Activated T-helper 17 cell treated with anti-CD3 and anti-CD28 coated beads, Interleukin-2, amount 50 U/mL, for 72 hours (primary cell): ENCODE measurements around the gene SNAP23. TPM values are rescaled to one million over a fixed set of nuclear protein-coding genes. Genes with fewer than 3 reads are reported as not detected.
A peak's percentile ranks its signal among the peaks of the same experiment; 100 is the strongest.

Source experiments
- ATAC-seq: fragments of 150-1000 bp; cut with Tn5 transposase; replicated peaks from 2 replicates; pipeline ENCODE4 v1.10.0; 2021; ENCODE audit warnings: mild to moderate bottlenecking, moderate library complexity
- H3K27ac Mint-ChIP-seq: one replicate; pipeline ENCODE4 v1.8.0; 2022; ENCODE audit warnings: mixed read lengths
- H3K27me3 Mint-ChIP-seq: one replicate; pipeline ENCODE4 v1.8.0; 2022; ENCODE audit warnings: mixed read lengths
- H3K36me3 Mint-ChIP-seq: one replicate; pipeline ENCODE4 v1.8.0; 2022; ENCODE audit warnings: low read depth, mild to moderate bottlenecking, mixed read lengths
- H3K4me1 Mint-ChIP-seq: one replicate; pipeline ENCODE4 v1.8.0; 2022; ENCODE audit warnings: mixed read lengths
- H3K4me3 Mint-ChIP-seq: one replicate; pipeline ENCODE4 v1.8.0; 2022; ENCODE audit warnings: mild to moderate bottlenecking, mixed read lengths
- H3K9me3 Mint-ChIP-seq: one replicate; pipeline ENCODE4 v1.8.0; 2022; ENCODE audit warnings: mixed read lengths
- total RNA-seq, 2 donors: library from RNA; stranded (reverse); gene quantifications; one replicate each; pipeline ENCODE4 v1.2.3, GENCODE V29; 2022

The SNAP23 gene
- total RNA-seq, 2 donors from 2014 or later = 48.4 to 58.8 TPM

DNA sequence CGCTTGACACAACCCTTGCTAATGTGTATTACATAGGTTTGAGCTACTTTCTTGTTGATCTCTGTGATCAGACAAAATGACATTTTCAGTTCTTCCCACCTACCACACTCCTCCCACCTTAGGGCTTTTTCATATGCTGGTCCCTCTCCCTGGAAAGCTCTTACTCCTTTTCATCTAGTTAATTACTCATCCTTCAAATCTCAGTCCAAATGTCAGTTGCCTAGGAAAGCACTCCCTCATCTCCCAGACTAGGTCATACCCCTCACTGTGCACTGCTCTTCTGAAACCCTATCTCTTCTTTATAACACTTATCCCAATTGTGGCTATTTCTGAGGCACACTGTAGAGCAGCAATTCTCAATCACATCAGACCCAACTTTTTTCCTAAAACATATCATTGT lies 11.8 kb upstream of the SNAP23 start:
- peaks cover 20% of the 10 kb centered on the region for H3K4me1 Mint-ChIP-seq
- no peaks in the 10 kb centered on the region for H3K27me3 Mint-ChIP-seq
- no peak overlapping the region for H3K4me3 Mint-ChIP-seq
- H3K36me3 Mint-ChIP-seq = peaks cover 31% of the 10 kb centered on the region
- H3K9me3 Mint-ChIP-seq = no peaks in the 10 kb centered on the region
- peak; percentile 57 for ATAC-seq
- H3K27ac Mint-ChIP-seq = no peak overlapping the region

DNA sequence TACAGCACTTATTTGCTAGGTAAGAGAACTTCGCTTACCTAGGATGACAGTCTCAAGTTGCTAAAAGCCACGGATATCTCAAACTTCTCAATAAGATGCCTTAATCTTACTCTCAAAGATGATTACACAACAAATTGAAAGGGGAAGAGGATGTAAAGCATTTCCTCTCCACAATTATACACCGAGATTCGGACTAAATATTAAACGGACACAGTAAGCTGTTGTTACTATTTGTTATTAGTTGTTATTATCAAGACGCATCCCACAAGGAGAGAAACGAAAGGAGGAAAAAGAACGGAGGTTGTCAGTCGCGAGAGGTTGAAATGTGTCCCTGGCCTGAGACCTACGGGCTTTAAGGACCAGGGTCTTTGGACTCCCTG lies 5.2 kb upstream of the SNAP23 start:
- peaks cover 29% of the 10 kb centered on the region for H3K36me3 Mint-ChIP-seq
- peak overlapping the region; percentile 100 for H3K4me3 Mint-ChIP-seq
- ATAC-seq = no peak
- no peaks in the 10 kb centered on the region for H3K9me3 Mint-ChIP-seq
- peaks cover 27% of the 10 kb centered on the region for H3K4me1 Mint-ChIP-seq
- peak overlapping the region; percentile 99 for H3K27ac Mint-ChIP-seq
- H3K27me3 Mint-ChIP-seq = no peaks in the 10 kb centered on the region

DNA sequence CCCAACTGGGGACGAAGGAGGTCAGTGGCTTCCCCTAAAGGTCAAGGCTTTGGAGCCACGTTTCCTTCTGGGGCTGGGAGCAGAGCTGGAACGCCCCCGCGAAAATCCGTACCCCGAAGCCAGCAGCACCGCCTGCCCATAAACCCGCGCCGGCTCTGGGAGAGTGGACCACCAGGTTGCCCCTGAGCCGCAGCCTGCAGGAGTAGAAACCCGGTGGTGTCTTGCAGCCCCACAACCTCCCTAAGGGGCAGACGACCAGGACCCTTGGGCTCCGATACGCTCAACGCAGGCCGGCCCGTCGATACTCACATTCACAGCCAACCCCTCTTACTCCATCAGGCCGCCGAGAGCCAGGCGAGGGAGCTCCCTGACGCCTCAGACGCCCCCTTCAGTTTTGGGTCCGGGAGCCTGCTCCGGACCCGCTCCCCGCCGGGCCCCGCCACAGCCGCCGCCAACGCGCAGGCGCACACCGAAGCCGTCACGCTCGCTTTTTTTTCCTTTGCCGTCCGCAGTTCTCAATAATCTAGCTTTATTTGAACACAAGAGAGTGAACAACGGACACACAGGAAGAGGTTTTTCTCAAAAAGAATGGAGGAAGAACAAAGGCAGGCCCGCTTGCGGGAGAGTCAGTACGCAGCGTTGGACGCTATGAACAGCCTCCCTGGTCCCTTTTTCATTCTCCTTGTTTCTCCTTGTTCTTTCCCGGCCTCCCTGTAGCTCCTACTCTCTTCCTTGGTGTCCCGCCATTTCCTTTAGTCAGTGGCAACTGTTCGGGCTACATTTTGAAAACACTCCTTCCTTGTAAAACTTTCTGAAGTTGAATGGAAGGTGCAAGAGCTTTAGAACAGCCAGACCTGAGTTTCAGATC lies 4.5 kb upstream of the SNAP23 start, which contains the start of gene ZNF106:
Gene ZNF106 (minus strand): TSS at position 471 of the 868 bp plus-strand sequence. CDS start 18,852 bp downstream, outside the sequence.
- H3K4me3 Mint-ChIP-seq = peak within 1 kb of the TSS; percentile 100
- peak; percentile 61 for ATAC-seq
- peaks cover 33% of the 10 kb centered on the region for H3K4me1 Mint-ChIP-seq

DNA sequence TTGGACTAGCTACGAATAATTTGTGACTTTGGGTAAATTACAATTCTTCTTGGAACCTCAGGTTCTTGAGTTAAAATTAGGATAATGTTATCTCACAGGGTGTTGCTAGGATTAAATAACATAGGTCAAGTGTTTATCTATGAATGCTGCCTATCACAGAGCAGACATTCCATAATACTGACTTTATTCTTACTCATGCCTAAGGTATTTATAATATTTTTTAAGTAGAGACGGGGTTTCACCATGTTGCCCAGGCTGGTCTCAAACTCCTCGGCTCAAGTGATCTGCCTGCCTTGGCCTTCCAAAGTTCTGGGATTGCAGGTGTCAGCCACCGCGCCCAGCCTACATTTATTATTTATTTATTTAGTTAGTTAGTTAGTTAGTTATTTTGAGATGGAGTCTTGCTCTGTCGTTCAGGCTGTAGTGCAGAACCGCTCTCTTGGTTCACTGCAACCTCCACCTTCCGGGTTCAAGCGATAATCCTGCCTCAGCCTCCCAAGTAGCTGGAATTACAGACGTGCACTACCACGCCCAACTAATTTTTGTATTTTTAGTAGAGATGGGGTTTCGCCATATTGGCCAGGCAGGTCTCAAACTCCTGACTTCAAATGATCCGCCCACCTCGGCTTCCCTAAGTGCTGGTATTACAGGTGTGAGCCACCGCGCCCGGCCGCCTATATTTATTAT lies 3.8 kb upstream of the SNAP23 start:
- Mint-ChIP-seq H3K27ac (peak overlapping the region; percentile 99), H3K27me3 (no peaks in the 10 kb centered on the region), H3K4me1 (peaks cover 41% of the 10 kb centered on the region), H3K9me3 (no peaks in the 10 kb centered on the region), H3K4me3 (peak overlapping the region; percentile 100), H3K36me3 (peaks cover 29% of the 10 kb centered on the region)
- ATAC-seq = no peak

More for the DNA sequence above, 4.5 kb upstream of the SNAP23 start, which contains the start of gene ZNF106:
- peak within 1 kb of the TSS; percentile 99 for H3K27ac Mint-ChIP-seq
- H3K9me3 Mint-ChIP-seq = no peaks in the 10 kb centered on the region
- H3K27me3 Mint-ChIP-seq = no peaks in the 10 kb centered on the region
- H3K36me3 Mint-ChIP-seq = peaks cover 35% of the 10 kb centered on the region

DNA sequence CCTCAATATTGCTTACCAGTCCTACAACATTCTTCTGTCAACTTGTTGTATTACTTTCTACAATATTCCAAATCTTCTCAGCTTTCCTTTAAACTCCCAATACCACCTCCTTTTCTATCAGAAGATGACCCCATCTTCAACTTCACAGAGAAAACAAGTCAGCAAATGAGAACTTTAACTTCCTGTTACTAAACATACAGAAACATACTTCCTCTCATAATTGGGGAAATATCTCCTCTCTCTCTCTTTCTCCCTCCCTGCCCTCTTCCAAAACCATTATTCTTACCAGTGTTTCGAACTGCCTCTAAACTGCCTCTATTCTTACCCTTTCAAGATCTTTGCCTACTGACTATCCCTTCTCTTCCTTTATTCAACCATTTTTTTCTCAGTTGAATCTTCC lies 1.8 kb upstream of the SNAP23 start:
- Mint-ChIP-seq H3K4me3 (peak overlapping the region; percentile 99), H3K27ac (peak overlapping the region; percentile 21), H3K36me3 (peaks cover 15% of the 10 kb centered on the region), H3K4me1 (peaks cover 36% of the 10 kb centered on the region), H3K27me3 (no peaks in the 10 kb centered on the region), H3K9me3 (no peaks in the 10 kb centered on the region)
- ATAC-seq = no peak

DNA sequence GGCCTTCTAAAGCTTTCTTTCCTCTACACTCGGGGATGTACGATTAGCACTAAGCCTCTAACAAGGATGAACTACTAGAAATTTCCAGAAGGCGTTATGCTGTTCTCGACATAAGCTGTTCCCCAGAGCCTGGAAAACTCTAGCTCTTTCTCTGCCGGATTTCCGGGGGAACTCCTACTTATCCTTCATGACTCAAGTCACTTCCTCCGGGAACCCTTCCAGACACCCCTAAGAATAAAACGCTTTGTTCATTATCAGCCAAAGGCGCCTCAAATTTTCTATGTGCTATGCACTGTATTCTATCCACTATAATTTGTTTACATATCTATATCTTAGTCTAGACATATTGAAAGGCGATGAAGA lies 455 bp upstream of the SNAP23 start:
- peaks cover 36% of the 10 kb centered on the region for H3K4me1 Mint-ChIP-seq
- H3K9me3 Mint-ChIP-seq = no peaks in the 10 kb centered on the region
- no peaks in the 10 kb centered on the region for H3K27me3 Mint-ChIP-seq
- H3K27ac Mint-ChIP-seq = peak overlapping the region; percentile 97
- ATAC-seq = no peak
- peaks cover 14% of the 10 kb centered on the region for H3K36me3 Mint-ChIP-seq
- H3K4me3 Mint-ChIP-seq = peak overlapping the region; percentile 99

DNA sequence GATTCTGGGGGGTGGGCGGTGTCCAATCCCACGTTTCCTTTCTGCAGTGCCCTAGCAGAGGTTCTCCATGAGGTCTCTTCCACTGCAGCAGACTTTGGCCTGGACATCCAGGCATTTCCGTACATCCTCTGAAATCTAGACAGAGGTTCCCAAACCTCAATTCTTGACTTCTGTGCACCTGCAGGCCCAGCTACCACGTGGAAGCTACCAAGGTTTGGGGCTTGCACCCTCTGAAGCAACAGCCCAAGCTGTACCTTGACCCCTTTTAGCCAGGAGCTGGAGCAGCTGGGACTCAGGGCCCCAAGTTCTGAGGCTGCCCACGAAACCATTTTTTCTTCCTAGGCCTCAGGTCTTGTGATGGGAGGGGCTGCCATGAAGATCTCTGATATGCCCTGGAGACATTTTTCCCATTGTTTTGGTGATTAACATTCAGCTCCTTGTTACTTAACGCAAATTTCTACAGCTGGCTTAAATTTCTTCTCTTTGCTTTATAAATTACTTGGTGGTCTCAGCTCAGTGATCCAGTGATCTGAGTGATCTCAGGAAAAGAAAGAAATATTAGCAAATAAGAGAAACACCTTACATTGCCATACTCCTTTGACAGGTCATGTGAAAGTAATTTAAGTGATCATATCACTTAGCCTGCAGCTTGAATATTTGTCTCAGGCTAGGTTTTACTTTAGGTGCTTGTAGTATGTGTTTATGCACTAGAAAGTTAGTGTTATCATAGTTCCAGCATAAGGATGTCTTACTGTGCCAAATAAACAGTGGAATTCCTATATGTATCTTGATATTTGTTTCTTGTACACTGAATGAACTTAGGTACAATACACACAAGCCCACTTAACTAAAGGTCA lies 3.0 kb downstream of the SNAP23 start:
- Mint-ChIP-seq H3K27me3 (no peaks in the 10 kb centered on the region), H3K4me1 (peaks cover 34% of the 10 kb centered on the region), H3K4me3 (peak overlapping the region; percentile 17), H3K36me3 (peaks cover 7% of the 10 kb centered on the region), H3K27ac (peak overlapping the region; percentile 71), H3K9me3 (no peaks in the 10 kb centered on the region)
- no peak for ATAC-seq

DNA sequence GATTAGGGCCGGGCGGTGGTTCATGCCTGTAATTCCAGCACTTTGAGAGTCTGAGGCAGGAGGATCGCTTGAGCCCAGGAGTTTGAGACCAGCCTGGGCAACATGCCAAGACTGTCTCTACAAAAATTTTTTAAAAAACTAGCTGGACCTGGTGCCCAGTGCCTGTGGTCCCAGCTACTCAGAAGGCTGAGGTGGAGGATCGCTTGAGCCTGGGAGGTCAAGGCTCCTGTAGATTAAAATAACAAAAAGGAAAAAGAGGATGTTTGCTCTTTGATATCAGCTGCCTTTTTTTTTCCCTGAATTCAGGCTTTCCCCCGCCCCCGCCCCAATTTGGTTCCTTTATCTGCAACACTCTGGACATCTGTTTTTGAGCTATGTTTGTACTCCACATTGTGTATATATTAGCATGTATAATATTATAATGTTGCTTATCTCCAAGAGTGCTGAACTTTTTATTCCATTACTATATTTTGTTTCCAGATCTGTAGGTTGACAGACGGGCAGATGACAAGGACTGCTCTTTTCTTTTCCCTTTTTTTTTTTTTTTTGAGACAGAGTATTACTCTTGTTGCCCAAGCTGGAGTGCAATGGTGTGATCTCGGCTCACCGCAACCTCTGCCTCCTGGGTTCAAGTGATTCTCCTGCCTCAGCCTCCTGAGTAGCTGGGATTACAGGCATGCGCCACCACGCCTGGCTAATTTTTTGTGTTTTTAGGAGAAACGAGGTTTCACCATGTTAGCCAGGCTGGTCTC lies 4.6 kb downstream of the SNAP23 start:
- Mint-ChIP-seq H3K36me3 (peaks cover 7% of the 10 kb centered on the region), H3K27me3 (no peaks in the 10 kb centered on the region), H3K9me3 (no peaks in the 10 kb centered on the region), H3K4me1 (peaks cover 24% of the 10 kb centered on the region), H3K4me3 (no peak overlapping the region), H3K27ac (peak overlapping the region; percentile 56)
- no peak for ATAC-seq

DNA sequence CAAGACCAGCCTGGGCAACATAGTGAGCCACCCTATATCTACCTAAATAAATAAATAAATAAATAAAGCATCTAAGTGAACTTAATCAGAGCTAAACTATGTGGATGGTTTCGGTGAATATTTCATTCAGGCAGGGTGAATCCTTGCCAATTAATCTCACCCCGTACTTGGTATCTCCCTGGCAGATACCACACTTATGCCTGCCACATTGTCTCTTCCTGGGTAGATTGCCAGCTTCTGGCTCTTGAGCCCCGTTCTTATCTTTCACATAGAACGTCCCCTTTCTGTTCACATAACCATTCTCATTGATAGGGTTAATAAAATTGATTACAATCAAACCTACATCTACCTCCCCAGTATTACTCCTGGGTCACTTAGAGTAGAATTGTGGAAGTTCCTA lies 7.0 kb downstream of the SNAP23 start:
- Mint-ChIP-seq H3K4me1 (peaks cover 6% of the 10 kb centered on the region), H3K27ac (no peak overlapping the region), H3K27me3 (no peaks in the 10 kb centered on the region), H3K4me3 (no peak overlapping the region), H3K9me3 (no peaks in the 10 kb centered on the region), H3K36me3 (peaks cover 11% of the 10 kb centered on the region)
- ATAC-seq = no peak

DNA sequence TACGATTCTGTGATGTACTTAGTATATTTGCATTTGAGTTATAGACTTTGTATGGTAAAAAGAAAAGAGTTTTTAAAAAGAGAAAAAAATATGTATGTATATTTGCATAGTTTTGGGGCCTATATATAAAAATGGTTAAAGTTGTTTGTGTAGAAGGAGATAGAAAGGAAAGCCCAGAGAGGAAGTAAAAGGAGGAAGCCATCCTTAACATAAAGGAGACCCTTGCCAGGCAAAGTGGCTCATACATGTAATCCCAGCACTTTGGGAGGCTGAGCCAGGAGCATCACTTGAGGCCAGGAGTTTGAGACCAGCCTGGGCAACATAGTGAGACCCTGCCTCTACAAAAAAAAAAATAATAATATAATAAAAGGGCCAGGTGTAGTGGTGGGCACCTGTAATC lies 8.4 kb downstream of the SNAP23 start:
- ATAC-seq = no peak

DNA sequence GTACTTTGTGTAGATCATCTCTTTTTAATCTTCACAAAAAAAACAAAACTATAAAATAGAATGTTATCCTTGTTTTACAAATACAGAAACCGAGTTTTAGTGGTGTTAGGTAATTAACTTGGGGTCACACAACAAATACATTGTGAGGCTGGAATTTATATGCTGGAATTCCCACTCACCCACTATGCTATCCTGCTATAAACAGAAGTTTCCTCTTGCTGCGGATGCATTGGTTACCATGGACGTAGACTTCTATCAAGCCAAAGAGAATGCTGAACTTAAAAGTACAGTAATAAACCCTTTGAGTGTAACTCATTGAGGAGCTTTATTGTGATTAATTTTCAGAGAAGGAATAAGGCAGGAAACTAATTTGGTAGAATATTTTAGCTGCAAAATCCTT lies 9.2 kb downstream of the SNAP23 start:
- Mint-ChIP-seq H3K4me3 (no peak overlapping the region), H3K27ac (no peak overlapping the region)
- no peak for ATAC-seq

More for the DNA sequence above, 8.4 kb downstream of the SNAP23 start:
- Mint-ChIP-seq H3K4me3 (no peak overlapping the region), H3K27me3 (no peaks in the 10 kb centered on the region), H3K9me3 (no peaks in the 10 kb centered on the region), H3K36me3 (peaks cover 24% of the 10 kb centered on the region), H3K27ac (no peak overlapping the region), H3K4me1 (no peaks in the 10 kb centered on the region)

DNA sequence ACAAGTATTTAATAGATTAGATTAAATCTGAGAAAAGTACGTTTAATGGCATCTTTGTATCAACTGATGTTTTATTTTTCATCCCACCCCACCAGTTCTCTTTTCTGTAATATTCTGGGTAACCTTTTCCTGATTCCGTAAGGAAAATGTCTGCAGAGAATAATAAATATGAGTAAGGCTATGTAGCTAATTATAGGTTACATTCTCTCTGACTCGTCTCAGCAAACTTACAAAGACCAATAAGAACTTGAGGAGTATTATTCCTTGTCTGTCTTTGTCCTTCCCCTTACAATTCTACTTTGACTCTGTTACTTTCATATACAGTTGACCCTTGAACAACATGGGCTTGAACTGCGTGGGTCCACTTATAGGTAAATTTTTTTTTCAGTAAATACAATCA lies 12.1 kb downstream of the SNAP23 start:
- Mint-ChIP-seq H3K9me3 (no peaks in the 10 kb centered on the region), H3K4me1 (no peaks in the 10 kb centered on the region)

More for the DNA sequence above, 9.2 kb downstream of the SNAP23 start:
- no peaks in the 10 kb centered on the region for H3K4me1 Mint-ChIP-seq
- peaks cover 24% of the 10 kb centered on the region for H3K36me3 Mint-ChIP-seq
- no peaks in the 10 kb centered on the region for H3K27me3 Mint-ChIP-seq
- H3K9me3 Mint-ChIP-seq = no peaks in the 10 kb centered on the region

DNA sequence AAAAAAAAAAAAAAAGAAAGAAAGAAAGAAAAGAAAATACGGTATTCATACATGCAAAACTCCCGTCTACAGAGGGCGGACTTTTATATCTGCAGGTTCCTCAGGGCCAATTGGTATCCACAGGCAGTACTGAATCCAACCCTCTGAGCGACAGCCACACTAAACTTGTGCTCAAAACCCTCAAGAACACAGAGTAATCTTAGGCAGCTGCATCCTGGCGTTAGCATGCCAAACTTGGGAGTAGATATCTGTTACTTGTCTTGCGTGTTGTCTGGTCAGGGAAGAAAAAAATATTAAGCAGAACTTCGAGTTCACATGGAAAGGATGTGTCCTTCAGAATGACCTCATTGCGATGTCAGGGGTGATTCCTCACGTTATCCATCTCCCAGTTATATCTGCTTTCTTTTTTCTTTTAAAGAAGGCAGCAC lies 12.8 kb downstream of the SNAP23 start:
- ATAC-seq = no peak
- H3K36me3 Mint-ChIP-seq = peaks cover 52% of the 10 kb centered on the region
- no peak overlapping the region for H3K27ac Mint-ChIP-seq
- no peaks in the 10 kb centered on the region for H3K27me3 Mint-ChIP-seq
- H3K9me3 Mint-ChIP-seq = no peaks in the 10 kb centered on the region
- H3K4me1 Mint-ChIP-seq = no peaks in the 10 kb centered on the region
- H3K4me3 Mint-ChIP-seq = no peak overlapping the region

More for the DNA sequence above, 12.1 kb downstream of the SNAP23 start:
- no peaks in the 10 kb centered on the region for H3K27me3 Mint-ChIP-seq
- H3K27ac Mint-ChIP-seq = no peak overlapping the region
- peaks cover 44% of the 10 kb centered on the region for H3K36me3 Mint-ChIP-seq
- ATAC-seq = no peak
- no peak overlapping the region for H3K4me3 Mint-ChIP-seq
